Measurements from ENCODE around the gene GOLT1A.
A peak's percentile ranks its signal among the peaks of the same experiment; 100 is the strongest.

GOLT1A gene

DNA sequence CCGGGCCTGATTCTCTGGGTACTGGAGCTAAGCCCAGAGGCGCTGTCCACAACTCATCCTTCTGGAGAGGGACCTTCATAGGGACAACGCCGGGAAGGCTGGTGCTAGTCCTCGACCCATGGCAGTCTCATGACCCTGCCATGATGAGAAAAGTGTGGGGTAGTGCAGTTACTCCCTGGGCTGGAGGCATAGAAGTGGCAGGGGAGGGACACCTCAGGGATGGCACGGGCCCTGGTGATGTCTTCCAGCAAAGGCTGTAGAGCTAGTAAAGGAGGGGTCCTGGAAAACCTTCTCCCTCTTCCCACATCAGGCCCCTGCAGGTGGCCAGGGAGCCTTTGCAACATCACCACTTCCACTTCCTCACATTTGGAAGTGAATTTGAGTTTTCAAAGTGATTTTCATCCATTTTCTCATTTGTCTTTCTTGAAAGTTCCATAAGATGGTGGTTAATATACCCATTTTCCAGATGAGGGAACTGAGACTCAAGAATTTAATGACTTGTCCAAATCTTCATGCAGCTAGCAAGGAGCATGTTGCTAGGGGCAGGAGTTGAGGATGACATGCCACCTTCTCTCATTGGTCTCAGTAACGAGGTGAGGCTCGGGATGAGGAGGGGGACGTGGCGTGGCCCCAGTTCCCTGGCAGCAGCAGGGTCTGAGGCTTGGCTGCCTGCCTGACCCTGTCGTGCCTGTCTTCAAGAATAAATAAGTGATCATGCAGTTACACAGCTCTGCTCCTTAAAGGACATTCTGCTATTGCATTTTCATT, 3.3 kb upstream of the GOLT1A start:
- no peak for DNase-seq

DNA sequence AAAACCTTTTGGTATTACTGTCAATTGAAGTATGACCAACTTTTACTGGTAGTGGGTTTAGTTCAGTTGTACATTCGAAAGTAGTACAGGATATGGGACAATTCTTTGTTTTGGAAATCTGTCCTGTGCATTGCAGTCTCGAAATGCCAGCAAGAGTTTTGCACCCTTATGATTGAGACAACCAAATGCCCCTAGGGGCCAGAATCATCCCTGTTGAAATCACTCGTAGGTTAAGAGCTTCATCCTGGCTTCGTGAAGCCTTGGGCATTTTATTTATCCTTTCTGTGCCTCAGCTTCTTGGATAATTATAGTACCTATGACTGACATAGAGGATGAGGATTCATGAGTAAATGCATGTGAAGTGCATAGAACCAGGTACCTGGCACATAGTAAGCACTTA, 2.4 kb upstream of the GOLT1A start:
- no peak for DNase-seq

GRCh38 chr1:204212715-204213114, 1.1 kb downstream of the GOLT1A start:
- no peak for DNase-seq

DNA sequence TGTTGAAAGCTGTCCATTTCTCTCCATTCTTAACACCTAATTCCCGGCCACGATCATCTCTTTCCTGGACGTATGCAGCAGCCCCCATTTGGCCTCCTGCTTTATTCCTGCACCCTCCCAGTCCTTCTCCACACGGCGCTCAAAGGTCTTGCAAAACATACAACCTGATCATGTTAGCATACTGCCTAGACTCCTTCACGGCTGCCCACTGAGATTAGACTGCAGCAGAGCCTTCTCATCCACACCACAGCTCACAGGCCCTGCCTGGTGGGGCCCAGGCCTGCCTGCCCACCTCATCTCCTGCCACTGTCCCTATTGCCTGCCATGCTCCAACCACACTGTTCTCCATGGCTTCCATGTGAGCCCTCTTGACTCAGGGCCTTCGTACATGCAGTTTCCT, 2.7 kb downstream of the GOLT1A start:
- no peak for DNase-seq

- peak; percentile 14 for DNase-seq
Observed at GRCh38 chr1:204207136-204207616, 6.6 kb downstream of the GOLT1A start.

DNA sequence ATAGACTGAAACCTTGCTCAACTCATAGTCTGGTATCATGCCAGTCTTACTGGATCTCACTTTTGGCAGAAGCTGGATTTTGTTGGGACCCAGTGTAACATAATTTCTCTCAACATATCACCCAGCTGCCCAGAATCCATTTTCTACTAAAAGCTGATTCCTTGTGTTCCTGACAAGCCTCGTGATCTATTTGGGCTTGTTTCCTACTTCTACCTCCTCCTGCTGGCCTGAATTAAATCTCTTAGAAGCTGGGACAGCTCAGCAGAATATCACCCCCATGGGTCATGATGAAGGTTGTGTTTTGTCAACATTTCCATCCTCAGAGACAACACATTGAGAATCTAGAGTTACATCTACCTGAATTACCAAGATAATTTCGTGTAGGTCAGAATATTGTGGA, 7.7 kb downstream of the GOLT1A start:
- peak; percentile 34 for DNase-seq

- no peak for DNase-seq
Observed at GRCh38 chr1:204205486-204205885, 8.3 kb downstream of the GOLT1A start.

DNA sequence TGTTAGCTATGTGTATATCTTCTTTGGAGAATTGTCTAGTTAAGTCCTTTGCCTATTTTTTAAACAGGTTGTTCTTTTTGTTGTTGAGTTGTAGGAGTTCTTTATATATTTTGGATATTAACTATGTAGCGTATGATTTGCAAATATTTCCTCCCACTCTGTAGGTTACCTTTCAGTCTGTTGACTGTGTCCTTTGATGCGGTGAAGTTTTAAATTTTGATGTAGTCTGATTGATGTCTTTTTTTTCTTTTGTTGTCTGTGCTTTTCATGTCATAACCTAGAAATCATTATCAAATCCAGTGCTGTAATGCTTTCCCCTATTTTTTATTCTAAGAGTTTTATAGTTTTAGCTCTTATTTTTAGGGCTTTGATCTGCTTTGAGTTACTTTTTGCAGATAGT, 8.8 kb downstream of the GOLT1A start:
- DNase-seq = no peak

GRCh38 chr1:204203206-204203767, 10.5 kb downstream of the GOLT1A start:
- no peak for DNase-seq

DNA sequence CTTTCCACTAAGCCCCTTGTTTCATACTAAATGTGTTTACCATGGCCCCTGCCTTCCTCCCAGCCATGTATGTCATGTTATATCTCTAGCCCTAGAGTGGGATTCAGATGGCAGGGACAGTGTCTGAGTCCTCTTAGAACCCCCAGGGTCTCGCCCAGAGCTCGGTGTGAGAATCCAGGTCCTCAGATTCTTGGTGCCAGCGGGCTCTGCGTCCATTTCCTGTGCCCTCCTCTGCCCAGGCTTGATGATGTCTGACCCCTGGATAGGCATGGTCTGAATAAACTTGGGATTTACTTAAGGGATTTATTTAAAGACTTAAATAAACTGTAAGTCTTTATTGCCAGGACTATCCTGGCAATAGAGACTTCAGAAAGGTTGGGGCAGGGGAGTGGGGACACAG, 11.3 kb downstream of the GOLT1A start:
- DNase-seq = no peak

DNA sequence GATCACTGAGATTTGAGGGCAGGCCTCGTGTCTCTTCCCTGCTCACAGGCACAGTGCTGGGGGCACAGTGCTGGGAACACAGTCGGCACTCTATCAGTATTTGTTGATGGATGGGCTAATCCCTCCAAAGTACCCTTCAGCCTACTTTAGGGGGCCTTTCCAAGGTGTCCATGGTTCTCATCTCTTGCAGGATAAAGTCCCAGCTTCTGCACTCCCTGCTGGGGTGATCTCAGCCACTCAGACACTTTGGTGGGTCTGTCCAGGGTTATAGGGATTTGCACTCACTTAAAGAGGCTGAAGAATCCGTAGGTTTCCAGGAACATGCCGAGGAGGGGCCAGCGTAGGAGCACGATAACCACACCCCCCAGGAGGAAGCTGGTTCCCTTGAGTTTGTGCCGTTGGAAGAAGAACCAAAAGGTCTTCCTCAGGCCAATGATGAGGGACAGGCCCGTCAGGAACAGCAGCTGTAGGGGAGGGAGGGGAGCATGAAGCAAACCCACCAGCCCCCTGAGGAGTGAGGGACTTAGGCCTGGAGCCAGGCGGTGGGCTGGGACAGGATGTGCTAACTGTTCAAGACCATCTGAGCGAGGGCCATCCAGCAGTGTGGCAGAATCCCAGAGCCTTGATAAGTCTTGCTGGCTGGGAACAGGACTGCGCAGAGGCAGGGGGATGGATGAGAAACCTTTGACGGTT, 12.3 kb downstream of the GOLT1A start:
- no peak for DNase-seq

GRCh38 chr1:204199579-204199978, 14.2 kb downstream of the GOLT1A start:
- no peak for DNase-seq

DNA sequence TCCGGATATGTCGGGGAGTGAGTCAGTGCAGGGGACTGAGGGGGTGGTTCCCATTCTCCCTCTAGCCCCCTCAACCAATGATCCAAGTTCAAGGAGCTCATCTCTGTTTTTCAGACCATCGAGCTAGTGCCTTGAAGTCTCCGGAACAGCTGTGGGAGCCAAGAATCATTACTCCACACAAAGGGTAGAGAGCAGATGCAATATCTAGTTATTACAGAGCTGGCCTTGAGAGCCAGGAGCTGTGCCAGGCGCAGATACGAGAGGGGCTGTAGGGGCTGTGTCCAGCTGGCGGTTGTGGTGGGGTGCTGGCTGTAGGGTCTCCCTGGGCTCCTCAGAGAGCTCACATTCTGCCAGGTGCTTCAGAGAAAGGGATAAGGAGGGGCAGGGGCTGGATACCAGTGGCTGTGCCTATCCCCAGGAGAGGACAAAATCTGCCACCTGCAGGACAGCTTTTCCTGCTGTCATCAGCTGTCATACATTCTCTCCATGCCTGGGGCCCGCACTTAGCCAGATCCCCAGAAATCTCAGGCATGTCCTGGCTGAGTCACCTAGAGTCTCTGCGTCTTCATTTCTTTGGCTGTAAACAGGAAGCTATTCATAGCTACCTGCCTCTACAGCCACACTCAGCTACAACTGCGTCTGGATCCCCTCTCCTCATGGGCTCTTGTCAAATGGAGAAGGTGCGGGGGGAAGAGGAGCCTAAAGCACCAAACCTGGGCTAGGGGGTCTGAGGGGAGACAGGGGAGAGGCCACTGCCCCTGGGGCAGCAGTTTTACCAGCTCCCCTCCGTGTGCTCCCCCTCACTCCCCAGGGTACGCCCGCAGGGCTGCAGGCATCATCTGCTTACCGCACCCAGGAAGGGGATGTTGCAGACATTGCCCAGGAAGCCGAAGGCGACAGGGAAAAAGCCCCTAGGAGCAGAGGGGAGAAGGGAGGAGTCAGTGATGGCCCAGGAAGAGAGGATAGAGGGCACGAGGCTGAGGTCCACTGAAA, 15.1 kb downstream of the GOLT1A start:
- peak; percentile 69 for DNase-seq

DNA sequence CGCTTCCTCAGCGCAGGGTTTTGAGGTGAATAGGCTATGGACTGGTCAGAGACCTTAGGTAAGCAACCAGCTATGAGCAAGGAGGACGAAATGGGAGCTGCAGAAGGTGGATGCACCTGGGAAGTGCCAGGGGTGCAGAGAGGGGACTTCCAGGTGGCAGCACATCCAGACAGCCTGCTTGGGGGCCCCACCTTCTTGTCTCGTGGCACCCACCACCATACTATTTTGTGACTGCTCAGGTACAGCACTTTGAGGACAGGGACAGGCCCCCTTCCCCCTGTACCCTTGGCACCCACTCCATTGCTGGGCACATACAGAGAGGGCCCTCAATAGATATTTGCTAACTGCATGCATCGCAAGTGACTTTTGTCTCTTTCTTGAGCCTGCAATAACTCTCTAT, 16.7 kb downstream of the GOLT1A start:
- DNase-seq = no peak

DNA sequence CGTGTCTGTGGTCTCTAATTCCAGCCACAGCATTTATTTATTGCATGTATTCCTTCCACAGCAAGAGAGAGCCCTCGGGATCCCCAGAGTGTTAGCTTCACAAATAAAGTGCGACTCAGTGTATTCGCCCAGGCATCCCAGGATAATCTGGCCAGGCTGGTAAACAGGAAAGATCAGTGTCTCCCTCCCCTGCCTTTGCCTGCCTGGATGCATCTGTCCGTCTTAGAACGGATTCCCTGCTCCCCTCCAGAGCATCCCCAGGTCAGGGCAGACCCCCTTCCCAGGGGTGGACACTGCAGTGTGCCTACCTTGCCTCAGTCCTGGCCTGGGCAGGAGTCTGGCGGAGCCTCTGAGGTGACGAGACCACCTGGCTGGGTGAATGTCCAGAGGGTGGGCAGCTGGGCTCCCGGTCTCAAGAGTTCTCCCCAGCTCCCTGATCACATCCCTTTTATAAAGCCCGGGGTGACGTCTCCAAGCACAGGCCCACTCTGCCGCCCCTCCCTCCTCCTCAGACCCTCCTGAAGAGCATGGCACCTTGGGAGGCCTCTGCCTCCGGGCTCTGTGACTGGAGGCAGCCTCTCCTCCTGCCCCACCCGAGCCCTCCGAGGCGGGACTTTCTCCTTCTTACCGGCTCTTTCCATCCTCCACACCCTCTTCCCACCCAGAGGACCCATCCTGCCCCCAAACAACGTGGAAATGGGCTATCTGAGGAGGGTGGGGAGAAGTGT, 17.6 kb downstream of the GOLT1A start, which contains the start of gene KISS1:
TSS of gene KISS1 (minus strand) at position 424 of the 728 bp plus-strand sequence. CDS start 3,615 bp downstream, outside the sequence.
- DNase-seq = no peak

DNA sequence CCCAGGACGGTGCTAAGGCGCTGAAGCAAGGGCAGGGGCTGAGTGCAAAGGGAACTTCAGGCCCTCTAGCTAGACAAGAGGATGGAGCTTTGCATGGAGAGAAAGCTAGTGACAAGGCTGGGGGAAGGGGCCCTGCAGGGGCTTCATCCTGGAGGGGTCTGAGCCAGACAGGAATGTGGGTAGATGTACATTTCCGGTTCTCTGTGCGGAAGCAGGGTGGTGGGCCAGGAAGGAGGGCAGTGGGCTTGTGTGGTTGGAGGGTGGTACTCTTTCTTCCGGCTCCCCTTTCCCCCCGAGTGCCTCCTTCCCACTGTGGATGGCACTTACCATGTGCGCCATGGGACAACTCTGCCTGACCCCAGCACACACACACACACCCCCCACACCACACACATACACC, 19.0 kb downstream of the GOLT1A start:
- DNase-seq = no peak

DNA sequence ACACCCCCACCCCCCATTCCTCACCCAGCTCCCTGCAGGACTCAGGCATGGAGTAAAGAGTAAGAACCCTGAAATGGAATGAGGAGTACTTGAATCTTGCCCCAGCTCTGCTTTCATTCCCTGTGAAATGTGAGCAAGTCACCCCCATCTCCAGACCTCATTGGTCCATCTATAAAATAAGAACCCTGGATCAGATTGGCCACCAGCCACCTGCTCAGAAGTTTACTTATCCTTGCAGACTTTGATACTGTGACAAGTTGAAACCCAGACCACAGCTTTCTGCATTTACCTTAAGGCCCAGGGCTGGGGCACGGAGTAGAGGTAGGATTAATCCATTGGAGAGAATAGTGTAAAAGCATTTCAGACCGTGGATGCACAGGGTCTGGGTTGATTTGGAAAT, 19.7 kb downstream of the GOLT1A start:
- DNase-seq = no peak

DNA sequence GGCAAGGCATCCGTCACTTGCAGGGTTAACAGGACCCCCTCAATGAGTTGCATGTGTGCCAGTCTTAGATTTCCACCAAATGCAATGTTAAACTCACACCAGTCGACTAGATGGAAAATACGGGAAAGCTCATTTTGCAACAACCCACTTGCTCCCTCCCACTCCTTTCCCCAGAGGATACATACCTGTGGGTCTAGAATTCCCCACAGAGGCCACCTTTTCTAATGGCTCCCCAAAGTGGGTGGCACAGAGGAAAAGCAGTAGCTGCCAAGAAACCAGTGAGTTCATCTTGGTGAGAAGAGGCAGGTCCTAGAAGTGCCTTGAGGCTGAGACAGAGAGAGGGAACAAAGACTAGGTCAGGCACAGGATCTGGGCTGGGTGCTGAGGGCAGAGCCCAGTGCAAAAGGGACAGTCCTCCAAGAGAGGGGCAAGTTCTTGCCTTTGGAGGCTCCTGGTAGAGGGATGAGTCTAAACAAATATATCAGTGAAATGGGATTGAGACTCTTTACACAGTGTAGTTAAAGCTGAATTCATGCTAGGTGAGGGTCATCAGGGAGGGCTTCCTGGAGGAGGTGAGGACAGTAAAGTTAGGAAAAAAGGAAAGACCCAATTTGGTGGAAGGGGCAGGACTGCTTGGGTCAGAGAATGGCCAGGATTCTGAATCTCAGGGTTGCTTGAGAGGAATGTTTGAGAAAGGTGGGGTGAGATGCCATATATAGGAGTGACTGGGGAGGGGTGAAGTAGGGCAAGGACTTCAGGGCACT, 21.0 kb downstream of the GOLT1A start:
- DNase-seq = no peak

DNA sequence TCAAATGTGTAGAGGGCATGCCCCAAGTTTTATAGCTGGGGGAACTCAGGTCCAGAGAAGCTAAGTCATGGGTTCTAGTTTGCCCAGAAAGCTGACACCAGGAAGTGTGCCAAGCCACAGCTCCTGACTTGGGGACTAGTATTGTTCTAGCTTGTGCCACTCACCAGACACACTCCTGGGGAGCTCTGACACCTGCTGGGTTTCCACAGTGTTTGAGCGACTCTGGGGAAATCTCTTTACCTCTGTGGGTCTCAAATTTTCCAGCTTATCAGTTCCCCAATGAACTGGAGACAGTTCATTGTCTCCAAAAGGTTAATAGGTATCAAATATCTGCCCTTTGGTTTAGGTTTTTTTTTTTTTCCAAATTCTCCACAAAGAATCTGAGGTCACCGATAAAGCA, 21.7 kb downstream of the GOLT1A start:
- no peak for DNase-seq

GRCh38 chr1:204191456-204191855, 22.3 kb downstream of the GOLT1A start:
- DNase-seq = no peak
